GM19372 (cell line): ENCODE results near the gene CLDN10.
"Not testable (repeated sequence)": the region's sequence is repeated elsewhere in the genome, so short reads cannot be mapped to it uniquely, and the experiment has no call there.

Experiments used
- ATAC-seq: cut with Tn5 transposase; IDR thresholded peaks from one replicate; pipeline ENCODE4 v1.9.1; 2021; ENCODE audit warnings: mild to moderate bottlenecking, low read depth, moderate library complexity; ENCODE audit not compliant: unreplicated experiment

Gene CLDN10

GRCh38 chr13:95552539-95553441 is at the start of gene CLDN10:
Gene CLDN10, plus strand, starts transcription at chr13:95552720. Its CDS starts 34 bp downstream, at chr13:95552754.
- ATAC-seq = no peak

GRCh38 chr13:95503662-95504061 is 48.9 kb upstream of the CLDN10 start:
- no peak for ATAC-seq

- ATAC-seq = no peak
Observed at GRCh38 chr13:95505265-95505664, 47.3 kb upstream of the CLDN10 start.

- no peak for ATAC-seq
Observed at GRCh38 chr13:95505986-95506385, 46.5 kb upstream of the CLDN10 start.

GRCh38 chr13:95507991-95508390 is 44.5 kb upstream of the CLDN10 start:
- no peak for ATAC-seq

GRCh38 chr13:95508996-95509395 is 43.5 kb upstream of the CLDN10 start:
- no peak for ATAC-seq

- ATAC-seq = no peak
Observed at GRCh38 chr13:95509521-95510310, 42.8 kb upstream of the CLDN10 start.

- no peak for ATAC-seq
Observed at GRCh38 chr13:95510950-95511349, 41.6 kb upstream of the CLDN10 start.

- ATAC-seq = no peak
Observed at GRCh38 chr13:95512424-95512823, 40.1 kb upstream of the CLDN10 start.

- ATAC-seq = no peak
Observed at GRCh38 chr13:95512957-95513356, 39.6 kb upstream of the CLDN10 start.

- not testable (repeated sequence) for ATAC-seq
Observed at GRCh38 chr13:95515606-95516005, 36.9 kb upstream of the CLDN10 start.

GRCh38 chr13:95516021-95516420 is 36.5 kb upstream of the CLDN10 start:
- no peak for ATAC-seq

GRCh38 chr13:95516492-95516891 is 36.0 kb upstream of the CLDN10 start:
- ATAC-seq = no peak

GRCh38 chr13:95523598-95523997 is 28.9 kb upstream of the CLDN10 start:
- no peak for ATAC-seq

GRCh38 chr13:95524264-95524901 is 28.1 kb upstream of the CLDN10 start:
- no peak for ATAC-seq

GRCh38 chr13:95527955-95528354 is 24.6 kb upstream of the CLDN10 start:
- ATAC-seq = no peak

GRCh38 chr13:95530178-95530577 is 22.3 kb upstream of the CLDN10 start:
- ATAC-seq = no peak

- ATAC-seq = no peak
Observed at GRCh38 chr13:95533545-95534160, 18.9 kb upstream of the CLDN10 start.

GRCh38 chr13:95535243-95535642 is 17.3 kb upstream of the CLDN10 start:
- no peak for ATAC-seq

GRCh38 chr13:95536632-95537241 is 15.8 kb upstream of the CLDN10 start:
- ATAC-seq = no peak
